GM18517 (cell line): Measurements from ENCODE around the gene MPL.

ENCODE experiments used
- ATAC-seq: cut with Tn5 transposase; IDR thresholded peaks from one replicate; pipeline ENCODE4 v1.9.1; 2021; ENCODE audit warnings: mild to moderate bottlenecking, moderate library complexity; ENCODE audit not compliant: unreplicated experiment

MPL gene

GRCh38 chr1:43402089-43402865, 64.7 kb downstream of the MPL start:
- no peak for ATAC-seq
